Smooth muscle cell (in vitro differentiated cells): ENCODE data around the gene SH3BP4. TPM values are rescaled to one million over a fixed set of nuclear protein-coding genes. Genes with fewer than 3 reads are reported as not detected.

Source experiments
- DNase-seq: peaks from one replicate; lab custom pipeline; 2025; ENCODE audit not compliant: unreplicated experiment; lab: John Stamatoyannopoulos, UW
- H2AFZ ChIP-seq: fragments of 200-600 bp; sonication (generic); 2 replicates; pipeline ENCODE4 v1.6.0; 2016; ENCODE audit warnings: antibody characterized with exemption, low read depth, mild to moderate bottlenecking
- H3F3A ChIP-seq: fragments of 200-600 bp; sonication (generic); 2 replicates; pipeline ENCODE4 v1.6.0; 2017; ENCODE audit warnings: antibody characterized with exemption, low read depth
- H3K27ac ChIP-seq: fragments of 200-600 bp; sonication (generic); 2 replicates; pipeline ENCODE4 v1.5.1; 2016; ENCODE audit warnings: low read depth, mild to moderate bottlenecking
- H3K27me3 ChIP-seq: fragments of 200-600 bp; sonication (generic); 2 replicates; pipeline ENCODE4 v1.6.1; 2016; ENCODE audit warnings: low read depth, mild to moderate bottlenecking
- H3K36me3 ChIP-seq: fragments of 200-600 bp; sonication (generic); 2 replicates; pipeline ENCODE4 v1.5.1; 2016; ENCODE audit warnings: low read depth
- H3K4me1 ChIP-seq: fragments of 200-600 bp; sonication (generic); 2 replicates; pipeline ENCODE4 v1.5.1; 2016; ENCODE audit warnings: low read depth
- H3K4me2 ChIP-seq: fragments of 200-600 bp; sonication (generic); 2 replicates; pipeline ENCODE4 v1.6.0; 2016; ENCODE audit warnings: mild to moderate bottlenecking
- H3K4me3 ChIP-seq: fragments of 200-600 bp; sonication (generic); 2 replicates; pipeline ENCODE4 v1.5.1; 2016; ENCODE audit warnings: mild to moderate bottlenecking
- H3K79me2 ChIP-seq: fragments of 200-600 bp; sonication (generic); 2 replicates; pipeline ENCODE4 v1.6.0; 2016; ENCODE audit warnings: low read depth, mild to moderate bottlenecking
- H3K9ac ChIP-seq: fragments of 200-600 bp; sonication (generic); 2 replicates; pipeline ENCODE4 v1.6.0; 2016; ENCODE audit warnings: low read depth
- H3K9me3 ChIP-seq: fragments of 200-600 bp; sonication (generic); replicated peaks from 2 replicates; pipeline ENCODE4 v1.5.1; 2016; ENCODE audit warnings: low read depth
- H4K20me1 ChIP-seq: fragments of 200-600 bp; sonication (generic); 2 replicates; pipeline ENCODE4 v1.6.0; 2016; ENCODE audit warnings: low read depth
- CTCF ChIP-seq: fragments of 200-600 bp; sonication (generic); IDR thresholded peaks from 2 replicates; pipeline ENCODE4 v1.5.1; 2017; ENCODE audit warnings: borderline replicate concordance, mild to moderate bottlenecking, antibody characterized with exemption; ENCODE audit not compliant: insufficient read depth, poor library complexity, severe bottlenecking
- WGBS: methylation state at CpG from one replicate; pipeline ENCODE4 v1.1.7; 2016; ENCODE audit warnings: low lambda C conversion rate; 5-methylcytosine and 5-hydroxymethylcytosine counted together
- polyA plus RNA-seq: library from polyadenylated mRNA; unstranded; fragments of >200 nt; fragmentation: Nextera tagmentation; extraction: Ambion mirVana; gene quantifications from 2 replicates; pipeline ENCODE4 v1.2.1, GENCODE V29; 2016
- total RNA-seq: library from RNA; depleted of rRNA; stranded (reverse); fragments of >200 nt; gene quantifications from 2 replicates; pipeline ENCODE4 v1.2.3, GENCODE V29; 2014

SH3BP4 gene
- total and polyA plus RNA-seq, 2 experiments from 2014 or later = 38.9 to 47.7 TPM

GRCh38 chr2:234985608-234986245 lies 33.9 kb downstream of the SH3BP4 start:
- DNase-seq = no peak
- H4K20me1 ChIP-seq = peaks cover 96% of the 10 kb centered on the region
- no peaks in the 10 kb centered on the region for H3K27me3 ChIP-seq
- H3F3A ChIP-seq = peaks cover 25% of the 10 kb centered on the region
- TF ChIP-seq CTCF = no peak
- no peak overlapping the region for H3K27ac ChIP-seq
- no peak overlapping the region for H3K4me3 ChIP-seq
- no peak overlapping the region for H3K9ac ChIP-seq
- peaks cover 46% of the 10 kb centered on the region for H3K4me1 ChIP-seq
- no peak overlapping the region for H2AFZ ChIP-seq
- no peaks in the 10 kb centered on the region for H3K36me3 ChIP-seq
- no peak overlapping the region for H3K4me2 ChIP-seq
- H3K79me2 ChIP-seq = peaks cover 78% of the 10 kb centered on the region
- 97% methylated on average over 17 of the region's 17 CpGs for WGBS
- H3K9me3 ChIP-seq = no peaks in the 10 kb centered on the region

GRCh38 chr2:234986390-234986789 lies 34.6 kb downstream of the SH3BP4 start:
- no peak overlapping the region for H2AFZ ChIP-seq
- peaks cover 25% of the 10 kb centered on the region for H3F3A ChIP-seq
- H3K4me3 ChIP-seq = no peak overlapping the region
- peaks cover 43% of the 10 kb centered on the region for H3K4me1 ChIP-seq
- no peak for DNase-seq
- TF ChIP-seq CTCF = no peak
- peaks cover 84% of the 10 kb centered on the region for H3K79me2 ChIP-seq
- no peak overlapping the region for H3K27ac ChIP-seq
- H3K36me3 ChIP-seq = no peaks in the 10 kb centered on the region
- no peak overlapping the region for H3K9ac ChIP-seq
- no peaks in the 10 kb centered on the region for H3K27me3 ChIP-seq
- no peaks in the 10 kb centered on the region for H3K9me3 ChIP-seq
- peaks cover 99% of the 10 kb centered on the region for H4K20me1 ChIP-seq
- WGBS = 36% methylated on average over 7 of the region's 7 CpGs
- H3K4me2 ChIP-seq = no peak overlapping the region

GRCh38 chr2:234986876-234987720 lies 35.3 kb downstream of the SH3BP4 start:
- no peak for DNase-seq
- Histone ChIP-seq H3K36me3 (no peaks in the 10 kb centered on the region), H2AFZ (no peak overlapping the region), H3F3A (peaks cover 21% of the 10 kb centered on the region), H3K4me2 (no peak overlapping the region), H3K27ac (no peak overlapping the region), H3K27me3 (no peaks in the 10 kb centered on the region), H3K9me3 (no peaks in the 10 kb centered on the region), H3K79me2 (peaks cover 90% of the 10 kb centered on the region), H3K4me1 (peaks cover 36% of the 10 kb centered on the region), H3K4me3 (no peak overlapping the region), H4K20me1 (peaks cover 100% of the 10 kb centered on the region), H3K9ac (no peak overlapping the region)
- 69% methylated on average over 17 of the region's 17 CpGs for WGBS
- no peak for TF ChIP-seq CTCF
